RWPE1 (cell line): Measurements from ENCODE around the gene COL15A1.

Experiments used
- CTCF ChIA-PET: fragments of 350-600 bp; sonication (Branson Sonifier 250); formaldehyde crosslinking; extraction: SDS; loops from one replicate; lab custom pipeline; 2021; lab: Yijun Ruan, JAX
- POLR2A ChIA-PET: fragments of 400-600 bp; formaldehyde crosslinking; extraction: SDS; loops from one replicate; lab custom pipeline; 2020; ENCODE audit warnings: antibody characterized with exemption; ENCODE audit not compliant: low non-redundant PET; lab: Yijun Ruan, JAX
- DNase-seq: peaks from one replicate; pipeline ENCODE4 v3.0.0; 2012; ENCODE audit warnings: low spot score
- H3K27ac ChIP-seq: fragments of 450-650 bp; 2 replicates; pipeline ENCODE4 v1.5.1; 2017
- TF ChIP-seq, protein P1 (sequence below): fragments of 450-650 bp; conservative IDR thresholded peaks from 2 replicates; pipeline ENCODE4 v1.5.1; 2017; ENCODE audit warnings: low read depth, mild to moderate bottlenecking

The COL15A1 gene

DNA sequence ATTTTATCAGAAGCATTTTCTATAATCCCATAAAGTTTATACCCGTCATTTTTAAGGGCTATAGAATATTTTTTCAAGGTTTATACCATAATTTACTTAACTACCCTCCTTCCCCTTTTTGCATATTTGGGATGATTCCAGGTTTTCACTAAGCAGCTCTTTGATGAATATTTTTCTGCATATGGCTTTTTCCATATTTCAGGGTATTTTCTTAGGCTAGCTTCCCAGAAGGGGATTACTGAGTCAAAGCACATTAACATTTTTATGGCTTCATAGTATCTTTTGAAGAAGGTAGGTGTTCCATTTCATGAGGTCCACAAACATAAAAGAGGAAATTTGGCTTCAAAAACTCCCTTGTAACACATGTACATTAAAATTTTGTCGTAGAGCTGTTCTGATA lies 14.6 kb upstream of the COL15A1 start:
- TF ChIP-seq, protein P1, sequence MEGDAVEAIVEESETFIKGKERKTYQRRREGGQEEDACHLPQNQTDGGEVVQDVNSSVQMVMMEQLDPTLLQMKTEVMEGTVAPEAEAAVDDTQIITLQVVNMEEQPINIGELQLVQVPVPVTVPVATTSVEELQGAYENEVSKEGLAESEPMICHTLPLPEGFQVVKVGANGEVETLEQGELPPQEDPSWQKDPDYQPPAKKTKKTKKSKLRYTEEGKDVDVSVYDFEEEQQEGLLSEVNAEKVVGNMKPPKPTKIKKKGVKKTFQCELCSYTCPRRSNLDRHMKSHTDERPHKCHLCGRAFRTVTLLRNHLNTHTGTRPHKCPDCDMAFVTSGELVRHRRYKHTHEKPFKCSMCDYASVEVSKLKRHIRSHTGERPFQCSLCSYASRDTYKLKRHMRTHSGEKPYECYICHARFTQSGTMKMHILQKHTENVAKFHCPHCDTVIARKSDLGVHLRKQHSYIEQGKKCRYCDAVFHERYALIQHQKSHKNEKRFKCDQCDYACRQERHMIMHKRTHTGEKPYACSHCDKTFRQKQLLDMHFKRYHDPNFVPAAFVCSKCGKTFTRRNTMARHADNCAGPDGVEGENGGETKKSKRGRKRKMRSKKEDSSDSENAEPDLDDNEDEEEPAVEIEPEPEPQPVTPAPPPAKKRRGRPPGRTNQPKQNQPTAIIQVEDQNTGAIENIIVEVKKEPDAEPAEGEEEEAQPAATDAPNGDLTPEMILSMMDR, result no peak
- CTCF ChIA-PET, result interaction anchor here (0.7 kb wide), 1 partner anchor 276 kb away, joined by 3 read pairs; no protein-coding TSS in a partner anchor
- H3K27ac ChIP-seq, result no peak overlapping the region
- no peak for DNase-seq
- POLR2A ChIA-PET, result no interaction called here

GRCh38 chr9:98929895-98930341 lies 13.8 kb upstream of the COL15A1 start:
- POLR2A ChIA-PET, result interaction anchor here (0.6 kb wide), 1 partner anchor 135 kb away, joined by 3 read pairs; no protein-coding TSS in a partner anchor
- no peak for DNase-seq
- H3K27ac ChIP-seq, result no peak overlapping the region
- CTCF ChIA-PET, result no interaction called here
- TF ChIP-seq, protein P1, result no peak

DNA sequence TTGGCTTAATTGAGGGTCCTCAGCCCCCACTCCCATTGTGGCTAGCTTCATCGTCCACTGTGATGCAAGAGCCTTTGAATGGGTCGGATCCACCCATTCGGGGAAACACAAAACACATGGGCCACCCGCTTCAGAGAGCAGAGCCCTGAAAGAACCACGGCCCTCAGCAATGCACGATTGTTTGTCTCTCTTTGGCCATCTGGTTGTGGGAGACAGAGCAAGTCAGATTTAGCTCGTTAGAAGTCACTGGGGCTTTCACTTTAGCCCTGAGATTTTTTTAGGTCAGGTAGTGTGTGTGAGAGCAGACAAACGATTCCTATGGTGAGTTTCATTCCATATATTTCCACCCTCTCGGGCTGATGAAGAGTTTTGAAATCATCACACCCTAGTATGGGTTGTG lies 12.9 kb upstream of the COL15A1 start:
- POLR2A ChIA-PET, result no interaction called here
- DNase-seq, result no peak
- TF ChIP-seq, protein P1, result no peak
- no peak overlapping the region for H3K27ac ChIP-seq
- CTCF ChIA-PET, result no interaction called here

GRCh38 chr9:98931600-98932389 lies 11.9 kb upstream of the COL15A1 start:
- CTCF ChIA-PET, result no interaction called here
- POLR2A ChIA-PET, result no interaction called here
- TF ChIP-seq, protein P1, result no peak
- DNase-seq, result no peak
- H3K27ac ChIP-seq, result no peak overlapping the region

- no peak overlapping the region for H3K27ac ChIP-seq
- TF ChIP-seq, protein P1, result no peak
- no peak for DNase-seq
- ChIA-PET CTCF (interaction anchor here (0.6 to 0.9 kb wide), 2 partner anchors 90 to 126 kb away, joined by 3 to 4 read pairs; no protein-coding TSS in a partner anchor), POLR2A (no interaction called here)
Measured at GRCh38 chr9:98933185-98933584, 10.5 kb upstream of the COL15A1 start.

DNA sequence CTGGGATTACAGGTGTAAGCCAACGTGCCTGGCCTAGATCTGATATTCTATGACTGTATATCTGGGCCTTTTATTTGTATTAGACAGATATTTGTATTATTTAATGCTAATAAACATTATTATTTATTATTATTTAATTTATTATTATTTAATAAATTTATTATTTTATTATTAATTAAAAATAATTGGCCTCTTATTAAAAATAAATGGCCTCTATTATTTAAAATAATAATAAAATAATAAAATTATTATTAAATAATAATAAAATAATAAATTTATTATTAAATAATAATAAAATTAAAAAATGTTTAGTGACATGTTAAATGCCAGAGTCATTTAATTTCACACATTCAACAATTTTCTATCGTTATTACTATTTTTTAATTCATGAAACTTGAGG lies 9.8 kb upstream of the COL15A1 start:
- TF ChIP-seq, protein P1, result no peak
- CTCF ChIA-PET, result interaction anchor here (0.9 kb wide), 1 partner anchor 127 kb away, joined by 4 read pairs; no protein-coding TSS in a partner anchor
- DNase-seq, result no peak
- no peak overlapping the region for H3K27ac ChIP-seq
- POLR2A ChIA-PET, result no interaction called here
